Measurements from ENCODE around the gene CYSTM1.

The CYSTM1 gene

GRCh38 chr5:140267201-140267540 is 92.2 kb downstream of the CYSTM1 start:
- ATAC-seq = no peak
- TF ChIP-seq PATZ1 (CRISPR knock-in tag; IDR thresholded peaks at IDR 0.05; ENCODE audit: borderline replicate concordance) (no peak), ISL1 (CRISPR knock-in tag; IDR thresholded peaks at IDR 0.05) (no peak), ZC3H10 (CRISPR knock-in tag; IDR thresholded peaks at IDR 0.05) (no peak), BACH2 (CRISPR knock-in tag; IDR thresholded peaks at IDR 0.05; ENCODE audit: borderline replicate concordance) (no peak), ZNF8 (CRISPR knock-in tag; IDR thresholded peaks at IDR 0.05) (no peak), SNAI2 (CRISPR knock-in tag; IDR thresholded peaks at IDR 0.05) (no peak), ESRRG (CRISPR knock-in tag; IDR thresholded peaks at IDR 0.05) (no peak), OSR1 (CRISPR knock-in tag; IDR thresholded peaks at IDR 0.05) (no peak), CSDC2 (CRISPR knock-in tag; IDR thresholded peaks at IDR 0.05) (no peak), RARB (CRISPR knock-in tag; IDR thresholded peaks at IDR 0.05) (no peak), TCF4 (CRISPR knock-in tag; IDR thresholded peaks at IDR 0.05; ENCODE audit: borderline replicate concordance) (no peak), PPARA (CRISPR knock-in tag; IDR thresholded peaks at IDR 0.05; ENCODE audit: borderline replicate concordance) (no peak), ZFP30 (CRISPR knock-in tag; IDR thresholded peaks at IDR 0.05) (no peak), TOX (CRISPR knock-in tag; IDR thresholded peaks at IDR 0.05; ENCODE audit: borderline replicate concordance) (no peak), ARNTL (CRISPR knock-in tag; IDR thresholded peaks at IDR 0.05; ENCODE audit: borderline replicate concordance, low read depth) (no peak), TSHZ2 (CRISPR knock-in tag; IDR thresholded peaks at IDR 0.05) (no peak), ZNF565 (CRISPR knock-in tag; conservative IDR thresholded peaks at IDR 0.05; ENCODE audit: low read depth) (no peak), GLIS3 (CRISPR knock-in tag; IDR thresholded peaks at IDR 0.05) (no peak)
- TF ChIP-seq, protein P1, sequence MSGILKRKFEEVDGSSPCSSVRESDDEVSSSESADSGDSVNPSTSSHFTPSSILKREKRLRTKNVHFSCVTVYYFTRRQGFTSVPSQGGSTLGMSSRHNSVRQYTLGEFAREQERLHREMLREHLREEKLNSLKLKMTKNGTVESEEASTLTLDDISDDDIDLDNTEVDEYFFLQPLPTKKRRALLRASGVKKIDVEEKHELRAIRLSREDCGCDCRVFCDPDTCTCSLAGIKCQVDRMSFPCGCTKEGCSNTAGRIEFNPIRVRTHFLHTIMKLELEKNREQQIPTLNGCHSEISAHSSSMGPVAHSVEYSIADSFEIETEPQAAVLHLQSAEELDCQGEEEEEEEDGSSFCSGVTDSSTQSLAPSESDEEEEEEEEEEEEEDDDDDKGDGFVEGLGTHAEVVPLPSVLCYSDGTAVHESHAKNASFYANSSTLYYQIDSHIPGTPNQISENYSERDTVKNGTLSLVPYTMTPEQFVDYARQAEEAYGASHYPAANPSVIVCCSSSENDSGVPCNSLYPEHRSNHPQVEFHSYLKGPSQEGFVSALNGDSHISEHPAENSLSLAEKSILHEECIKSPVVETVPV (CRISPR knock-in tag; IDR thresholded peaks at IDR 0.05) = no peak
- TF ChIP-seq, protein P2, sequence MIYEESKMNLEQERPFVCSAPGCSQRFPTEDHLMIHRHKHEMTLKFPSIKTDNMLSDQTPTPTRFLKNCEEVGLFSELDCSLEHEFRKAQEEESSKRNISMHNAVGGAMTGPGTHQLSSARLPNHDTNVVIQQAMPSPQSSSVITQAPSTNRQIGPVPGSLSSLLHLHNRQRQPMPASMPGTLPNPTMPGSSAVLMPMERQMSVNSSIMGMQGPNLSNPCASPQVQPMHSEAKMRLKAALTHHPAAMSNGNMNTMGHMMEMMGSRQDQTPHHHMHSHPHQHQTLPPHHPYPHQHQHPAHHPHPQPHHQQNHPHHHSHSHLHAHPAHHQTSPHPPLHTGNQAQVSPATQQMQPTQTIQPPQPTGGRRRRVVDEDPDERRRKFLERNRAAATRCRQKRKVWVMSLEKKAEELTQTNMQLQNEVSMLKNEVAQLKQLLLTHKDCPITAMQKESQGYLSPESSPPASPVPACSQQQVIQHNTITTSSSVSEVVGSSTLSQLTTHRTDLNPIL (CRISPR knock-in tag; IDR thresholded peaks at IDR 0.05; ENCODE audit: low read depth) = no peak

DNA sequence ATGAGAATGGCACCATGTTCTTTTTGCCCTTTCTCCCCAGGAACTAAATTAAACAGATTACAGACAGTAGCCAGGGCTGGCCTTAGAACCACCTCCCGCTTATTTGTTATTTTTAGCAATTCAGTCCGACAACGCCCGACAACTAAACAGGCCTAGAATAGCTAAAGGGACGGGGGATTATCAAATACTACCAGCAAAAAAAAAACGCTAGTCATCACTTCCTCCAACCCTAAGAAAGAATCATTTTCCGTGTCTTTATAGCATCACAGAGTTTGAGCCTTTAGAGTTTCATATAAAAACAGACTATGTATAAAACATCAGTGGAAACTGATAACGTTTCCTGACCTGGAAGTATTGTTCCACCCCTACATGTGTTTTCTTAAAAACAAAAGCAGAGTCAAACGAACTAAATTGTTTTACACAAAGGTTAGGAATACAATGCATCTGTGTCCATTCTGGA is 92.6 kb downstream of the CYSTM1 start:
- TF ChIP-seq ZNF70 (CRISPR knock-in tag; IDR thresholded peaks at IDR 0.05) (no peak), ZFP3 (CRISPR knock-in tag; IDR thresholded peaks at IDR 0.05) (no peak), ZNF565 (CRISPR knock-in tag; conservative IDR thresholded peaks at IDR 0.05; ENCODE audit: low read depth) (no peak), BACH2 (CRISPR knock-in tag; IDR thresholded peaks at IDR 0.05; ENCODE audit: borderline replicate concordance) (no peak), ARNTL (CRISPR knock-in tag; IDR thresholded peaks at IDR 0.05; ENCODE audit: borderline replicate concordance, low read depth) (no peak), POU6F1 (CRISPR knock-in tag; IDR thresholded peaks at IDR 0.05; ENCODE audit: borderline replicate concordance, low read depth) (no peak), ZC3H10 (CRISPR knock-in tag; IDR thresholded peaks at IDR 0.05) (no peak), ZNF8 (CRISPR knock-in tag; IDR thresholded peaks at IDR 0.05) (no peak), ISL1 (CRISPR knock-in tag; IDR thresholded peaks at IDR 0.05) (no peak), ZFP30 (CRISPR knock-in tag; IDR thresholded peaks at IDR 0.05) (no peak), SNAI2 (CRISPR knock-in tag; IDR thresholded peaks at IDR 0.05) (no peak)
- TF ChIP-seq, protein P2 (CRISPR knock-in tag; IDR thresholded peaks at IDR 0.05; ENCODE audit: low read depth) = no peak
- TF ChIP-seq, protein P1 (CRISPR knock-in tag; IDR thresholded peaks at IDR 0.05) = no peak

More for the DNA sequence above, 92.6 kb downstream of the CYSTM1 start:
- ATAC-seq = no peak
